Measurements from ENCODE around the gene CX3CR1. TPM values are rescaled to one million over a fixed set of nuclear protein-coding genes. Genes with fewer than 3 reads are reported as not detected.

The CX3CR1 gene
- total and polyA plus RNA-seq, 7 donors, result 0.03 to 1.9 (median 0.55) TPM

GRCh38 chr3:39292961-39293360 lies 13.1 kb upstream of the CX3CR1 start:
- no peaks in the 10 kb centered on the region for H3K9me3 ChIP-seq
- 36 to 57% (median 51%) methylated on average over 4 of the region's 4 CpGs for WGBS, 3 donors
- H3K4me1 ChIP-seq, result peaks cover 3% of the 10 kb centered on the region
- no peaks in the 10 kb centered on the region for H3K27me3 ChIP-seq (ENCODE audit: insufficient read depth in 3 of 3, low read length in 2 of 3)
- H3K4me3 ChIP-seq, result no peak overlapping the region
- ATAC-seq (no peak), DNase-seq (no peak)
- intact Hi-C loops (cut with DNase I), result loop anchor here (1.0 to 5.0 kb wide), 2 partner anchors 186 to 192 kb away; partner anchors contain the start of genes GORASP1 (in 1 of the 2) and TTC21A (in 1 of the 2)
- no peak overlapping the region for H3K27ac ChIP-seq
- TF ChIP-seq CTCF (IDR thresholded peaks at IDR 0.05), result no peak
- H3K36me3 ChIP-seq (ENCODE audit: insufficient read depth in 1 of 2, low read depth in 1 of 2), result no peaks in the 10 kb centered on the region

- H3K9me3 ChIP-seq, result no peaks in the 10 kb centered on the region
- no peak overlapping the region for H3K27ac ChIP-seq
- peaks cover 12% of the 10 kb centered on the region for H3K4me1 ChIP-seq
- intact Hi-C loops (cut with DNase I), result loop anchor here (1.0 to 5.0 kb wide), 2 partner anchors 185 to 191 kb away; partner anchors contain the start of genes GORASP1 (in 1 of the 2) and TTC21A (in 1 of the 2)
- TF ChIP-seq CTCF (IDR thresholded peaks at IDR 0.05), result peak; percentile 91
- ATAC-seq (peak; percentile 57 to 66 (median 60)), DNase-seq (peak; percentile 68 to 76)
- no peaks in the 10 kb centered on the region for H3K36me3 ChIP-seq (ENCODE audit: insufficient read depth in 1 of 2, low read depth in 1 of 2)
- H3K4me3 ChIP-seq, result no peak overlapping the region
- H3K27me3 ChIP-seq (ENCODE audit: insufficient read depth in 3 of 3, low read length in 2 of 3), result no peaks in the 10 kb centered on the region
- 12 to 17% (median 15%) methylated on average over 5 of the region's 5 CpGs for WGBS, 3 donors
Measured at GRCh38 chr3:39291903-39292329, 12.1 kb upstream of the CX3CR1 start.

- no peak for TF ChIP-seq CTCF (IDR thresholded peaks at IDR 0.05)
- no peak overlapping the region for H3K27ac ChIP-seq
- WGBS, 3 donors, result 69 to 72% (median 71%) methylated on average over 4 of the region's 4 CpGs
- H3K4me3 ChIP-seq, result no peak overlapping the region
- ATAC-seq (no peak), DNase-seq (no peak)
- no peaks in the 10 kb centered on the region for H3K9me3 ChIP-seq
- peaks cover 15% of the 10 kb centered on the region for H3K4me1 ChIP-seq
- intact Hi-C loops (cut with DNase I), result loop anchor here (1.0 to 5.0 kb wide), 2 partner anchors 165 to 183 kb away; partner anchors contain the start of genes GORASP1 (in 1 of the 2) and TTC21A (in 1 of the 2)
- H3K36me3 ChIP-seq (ENCODE audit: insufficient read depth in 1 of 2, low read depth in 1 of 2), result no peaks in the 10 kb centered on the region
- no peaks in the 10 kb centered on the region for H3K27me3 ChIP-seq (ENCODE audit: insufficient read depth in 3 of 3, low read length in 2 of 3)
Measured at GRCh38 chr3:39290255-39290654, 10.4 kb upstream of the CX3CR1 start.

DNA sequence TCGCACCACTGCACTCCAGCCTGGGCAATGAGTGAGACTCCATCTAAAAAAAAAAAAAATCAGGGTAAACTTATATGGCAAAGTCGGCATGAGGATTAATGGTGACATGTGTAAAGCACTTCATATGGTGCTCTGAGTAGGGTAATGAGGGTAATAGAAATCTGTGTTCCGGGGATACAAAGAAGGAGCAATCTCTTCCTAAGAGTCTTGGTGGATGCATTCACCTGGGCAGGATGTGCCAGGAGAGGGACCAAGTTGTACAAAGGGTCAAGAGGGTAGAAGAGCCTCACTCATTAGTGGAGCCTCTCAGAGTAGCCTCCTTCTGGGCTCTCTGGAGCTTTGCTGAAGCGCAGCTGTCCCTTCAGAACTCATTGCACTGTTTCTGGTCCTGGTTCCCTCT lies 9.3 kb upstream of the CX3CR1 start:
- Histone ChIP-seq H3K4me3 (no peak overlapping the region), H3K27ac (no peak overlapping the region), H3K9me3 (no peaks in the 10 kb centered on the region), H3K4me1 (peaks cover 15% of the 10 kb centered on the region), H3K27me3 (ENCODE audit: insufficient read depth in 3 of 3, low read length in 2 of 3) (no peaks in the 10 kb centered on the region), H3K36me3 (ENCODE audit: insufficient read depth in 1 of 2, low read depth in 1 of 2) (no peaks in the 10 kb centered on the region)
- intact Hi-C loops (cut with DNase I), result loop anchor here (2.0 to 5.0 kb wide), 6 partner anchors 80 to 186 kb away; partner anchors contain the start of gene XIRP1 (in 1 of the 2)
- DNase-seq (no peak), ATAC-seq (no peak)
- no peak for TF ChIP-seq CTCF (IDR thresholded peaks at IDR 0.05)
- WGBS, 3 donors, result 76 to 84% (median 82%) methylated on average over 4 of the region's 4 CpGs
